Measurements from ENCODE around the gene ZNF202.

The ZNF202 gene

DNA sequence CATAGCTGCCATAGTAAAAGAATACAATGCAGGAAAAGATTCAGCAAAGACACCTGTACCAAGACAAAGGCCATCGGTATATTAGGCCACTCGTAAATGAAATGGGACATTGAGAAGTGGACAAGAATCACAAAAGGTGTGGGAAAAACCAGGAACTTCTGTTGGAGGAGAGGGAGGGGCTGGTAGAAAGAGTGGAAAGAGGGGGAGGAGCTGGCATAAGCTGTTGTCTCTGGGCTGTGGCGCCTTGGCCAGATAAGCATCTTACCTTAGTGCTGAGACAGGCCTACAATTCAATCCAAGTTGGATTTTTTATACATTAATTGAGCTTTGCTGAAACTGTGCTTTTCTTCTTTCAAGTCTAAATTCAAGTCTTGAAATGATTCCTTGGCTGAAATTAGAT is 37.1 kb downstream of the ZNF202 start:
- H3K9me3 ChIP-seq (ENCODE audit: insufficient read depth, low read depth, low read length): no peaks in the 10 kb centered on the region
- no peaks in the 10 kb centered on the region for H3K36me3 ChIP-seq (ENCODE audit: control insufficient read depth in 1 of 2, insufficient read depth in 2 of 2, low read length in 2 of 2)
- no peak overlapping the region for H2BK5ac ChIP-seq (ENCODE audit: low read depth, low read length, poor library complexity)
- H3K4ac ChIP-seq (ENCODE audit: low read depth, low read length): no peak overlapping the region
- no peak for DNase-seq
- H3K27ac ChIP-seq (ENCODE audit: low read depth, low read length): no peak overlapping the region
- no peak overlapping the region for H2BK12ac ChIP-seq (ENCODE audit: low read length)
- no peaks in the 10 kb centered on the region for H3K79me1 ChIP-seq (ENCODE audit: low read length)
- no peak overlapping the region for H3K14ac ChIP-seq (ENCODE audit: low read length)
- no peak overlapping the region for H4K8ac ChIP-seq (ENCODE audit: low read depth, low read length)
- no CpG with 5 or more reads among the region's 3 CpGs for WGBS (ENCODE audit: extremely low coverage, insufficient coverage, insufficient read length)
- H3K9ac ChIP-seq (ENCODE audit: low read length): no peak overlapping the region
- no peaks in the 10 kb centered on the region for H3K79me2 ChIP-seq (ENCODE audit: control insufficient read depth, insufficient read depth, low read length, poor library complexity)
- H4K12ac ChIP-seq (ENCODE audit: low read depth, low read length): no peak overlapping the region
- H3K18ac ChIP-seq (ENCODE audit: low read length): no peak overlapping the region
- no peak overlapping the region for H3K23ac ChIP-seq (ENCODE audit: low read length)
- H2BK120ac ChIP-seq (ENCODE audit: insufficient read depth, low read length, poor library complexity): no peak overlapping the region
- no peak overlapping the region for H3K4me3 ChIP-seq (ENCODE audit: low read depth, low read length)
- no peak overlapping the region for H3K4me2 ChIP-seq (ENCODE audit: low read length)
- H3K27me3 ChIP-seq (ENCODE audit: insufficient read depth, low read length): no peaks in the 10 kb centered on the region
- no peaks in the 10 kb centered on the region for H3K4me1 ChIP-seq (ENCODE audit: control insufficient read depth in 1 of 2, insufficient read depth in 2 of 2, low read length in 2 of 2)
- no peak overlapping the region for H2AFZ ChIP-seq (ENCODE audit: insufficient read depth, low read length, poor library complexity)
- no peak overlapping the region for H2AK5ac ChIP-seq (ENCODE audit: low read length)
- no peak overlapping the region for H4K91ac ChIP-seq (ENCODE audit: low read depth, low read length)

DNA sequence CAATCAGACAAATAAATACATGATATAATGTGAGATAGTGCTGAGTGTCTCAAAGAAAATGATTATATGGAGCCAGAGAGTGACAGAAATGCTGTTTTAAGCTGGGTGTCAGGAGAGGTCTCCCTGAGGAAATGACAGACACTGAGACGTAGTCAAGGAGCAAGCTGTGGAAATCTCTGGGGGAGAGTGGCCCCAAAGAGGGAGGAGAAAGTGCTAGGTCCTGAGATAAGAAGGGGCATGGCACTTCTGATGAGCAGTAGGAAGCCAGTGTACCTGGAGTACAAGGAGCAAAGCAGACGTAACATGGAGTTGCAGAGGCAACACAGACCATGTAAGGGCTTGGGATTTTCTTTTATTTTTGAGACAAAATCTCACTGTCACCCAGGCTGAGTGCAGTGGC is 38.8 kb downstream of the ZNF202 start:
- H2AFZ ChIP-seq (ENCODE audit: insufficient read depth, low read length, poor library complexity): no peak overlapping the region
- no peaks in the 10 kb centered on the region for H3K79me1 ChIP-seq (ENCODE audit: low read length)
- H3K4ac ChIP-seq (ENCODE audit: low read depth, low read length): no peak overlapping the region
- no peak overlapping the region for H3K18ac ChIP-seq (ENCODE audit: low read length)
- H2AK5ac ChIP-seq (ENCODE audit: low read length): no peak overlapping the region
- H3K4me2 ChIP-seq (ENCODE audit: low read length): no peak overlapping the region
- no peaks in the 10 kb centered on the region for H3K4me1 ChIP-seq (ENCODE audit: control insufficient read depth in 1 of 2, insufficient read depth in 2 of 2, low read length in 2 of 2)
- H3K14ac ChIP-seq (ENCODE audit: low read length): no peak overlapping the region
- H3K79me2 ChIP-seq (ENCODE audit: control insufficient read depth, insufficient read depth, low read length, poor library complexity): no peaks in the 10 kb centered on the region
- H4K8ac ChIP-seq (ENCODE audit: low read depth, low read length): no peak overlapping the region
- H3K27ac ChIP-seq (ENCODE audit: low read depth, low read length): no peak overlapping the region
- H4K12ac ChIP-seq (ENCODE audit: low read depth, low read length): no peak overlapping the region
- H3K9ac ChIP-seq (ENCODE audit: low read length): no peak overlapping the region
- no peaks in the 10 kb centered on the region for H3K9me3 ChIP-seq (ENCODE audit: insufficient read depth, low read depth, low read length)
- no peak for DNase-seq
- no peaks in the 10 kb centered on the region for H3K36me3 ChIP-seq (ENCODE audit: control insufficient read depth in 1 of 2, insufficient read depth in 2 of 2, low read length in 2 of 2)
- H2BK120ac ChIP-seq (ENCODE audit: insufficient read depth, low read length, poor library complexity): no peak overlapping the region
- no peak overlapping the region for H4K91ac ChIP-seq (ENCODE audit: low read depth, low read length)
- H2BK5ac ChIP-seq (ENCODE audit: low read depth, low read length, poor library complexity): no peak overlapping the region
- WGBS (ENCODE audit: extremely low coverage, insufficient coverage, insufficient read length): no CpG with 5 or more reads among the region's 2 CpGs
- H3K23ac ChIP-seq (ENCODE audit: low read length): no peak overlapping the region
- no peaks in the 10 kb centered on the region for H3K27me3 ChIP-seq (ENCODE audit: insufficient read depth, low read length)
- H3K4me3 ChIP-seq (ENCODE audit: low read depth, low read length): no peak overlapping the region
- no peak overlapping the region for H2BK12ac ChIP-seq (ENCODE audit: low read length)

DNA sequence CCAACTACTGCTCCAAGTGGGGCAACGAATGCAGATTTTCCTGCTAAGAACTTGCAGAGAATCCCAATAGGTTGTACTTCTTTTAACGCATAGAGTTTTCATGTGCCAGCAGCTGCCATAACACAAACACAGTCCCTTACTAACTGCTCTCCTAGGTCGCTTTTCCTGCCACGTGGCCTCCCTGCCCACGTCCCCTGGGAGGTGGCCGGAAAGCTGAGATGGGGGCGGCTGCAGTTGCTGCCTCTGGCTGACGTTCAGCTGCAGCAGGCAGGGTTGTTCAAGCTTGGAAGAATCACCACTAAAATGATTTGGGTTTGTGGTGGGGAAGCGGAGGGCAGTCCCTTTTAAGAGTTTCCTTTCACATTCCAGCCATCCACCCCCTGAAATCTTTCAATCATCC is 39.3 kb downstream of the ZNF202 start:
- Histone ChIP-seq H2BK12ac (ENCODE audit: low read length) (no peak overlapping the region), H2AFZ (ENCODE audit: insufficient read depth, low read length, poor library complexity) (no peak overlapping the region), H3K4me3 (ENCODE audit: low read depth, low read length) (no peak overlapping the region), H3K79me2 (ENCODE audit: control insufficient read depth, insufficient read depth, low read length, poor library complexity) (no peaks in the 10 kb centered on the region), H3K4me1 (ENCODE audit: control insufficient read depth in 1 of 2, insufficient read depth in 2 of 2, low read length in 2 of 2) (no peaks in the 10 kb centered on the region), H3K4me2 (ENCODE audit: low read length) (no peak overlapping the region), H3K4ac (ENCODE audit: low read depth, low read length) (no peak overlapping the region), H3K9me3 (ENCODE audit: insufficient read depth, low read depth, low read length) (no peaks in the 10 kb centered on the region), H3K79me1 (ENCODE audit: low read length) (no peaks in the 10 kb centered on the region), H2AK5ac (ENCODE audit: low read length) (no peak overlapping the region), H3K36me3 (ENCODE audit: control insufficient read depth in 1 of 2, insufficient read depth in 2 of 2, low read length in 2 of 2) (no peaks in the 10 kb centered on the region), H3K14ac (ENCODE audit: low read length) (no peak overlapping the region), H3K9ac (ENCODE audit: low read length) (no peak overlapping the region), H2BK5ac (ENCODE audit: low read depth, low read length, poor library complexity) (no peak overlapping the region), H4K12ac (ENCODE audit: low read depth, low read length) (no peak overlapping the region), H4K91ac (ENCODE audit: low read depth, low read length) (no peak overlapping the region), H3K23ac (ENCODE audit: low read length) (no peak overlapping the region), H4K8ac (ENCODE audit: low read depth, low read length) (no peak overlapping the region), H3K27ac (ENCODE audit: low read depth, low read length) (no peak overlapping the region), H2BK120ac (ENCODE audit: insufficient read depth, low read length, poor library complexity) (no peak overlapping the region), H3K27me3 (ENCODE audit: insufficient read depth, low read length) (no peaks in the 10 kb centered on the region), H3K18ac (ENCODE audit: low read length) (no peak overlapping the region)
- no CpG with 5 or more reads among the region's 9 CpGs for WGBS (ENCODE audit: extremely low coverage, insufficient coverage, insufficient read length)
- no peak for DNase-seq

- no peak overlapping the region for H4K91ac ChIP-seq (ENCODE audit: low read depth, low read length)
- no peaks in the 10 kb centered on the region for H3K79me1 ChIP-seq (ENCODE audit: low read length)
- H4K12ac ChIP-seq (ENCODE audit: low read depth, low read length): no peak overlapping the region
- H3K79me2 ChIP-seq (ENCODE audit: control insufficient read depth, insufficient read depth, low read length, poor library complexity): no peaks in the 10 kb centered on the region
- H3K4ac ChIP-seq (ENCODE audit: low read depth, low read length): no peak overlapping the region
- H3K36me3 ChIP-seq (ENCODE audit: control insufficient read depth in 1 of 2, insufficient read depth in 2 of 2, low read length in 2 of 2): no peaks in the 10 kb centered on the region
- H3K4me1 ChIP-seq (ENCODE audit: control insufficient read depth in 1 of 2, insufficient read depth in 2 of 2, low read length in 2 of 2): no peaks in the 10 kb centered on the region
- no peak overlapping the region for H3K4me2 ChIP-seq (ENCODE audit: low read length)
- WGBS (ENCODE audit: extremely low coverage, insufficient coverage, insufficient read length): no CpG with 5 or more reads among the region's 3 CpGs
- no peak overlapping the region for H3K23ac ChIP-seq (ENCODE audit: low read length)
- H3K18ac ChIP-seq (ENCODE audit: low read length): no peak overlapping the region
- H2AFZ ChIP-seq (ENCODE audit: insufficient read depth, low read length, poor library complexity): no peak overlapping the region
- H3K4me3 ChIP-seq (ENCODE audit: low read depth, low read length): no peak overlapping the region
- H2BK12ac ChIP-seq (ENCODE audit: low read length): no peak overlapping the region
- no peak overlapping the region for H2BK5ac ChIP-seq (ENCODE audit: low read depth, low read length, poor library complexity)
- no peak overlapping the region for H3K14ac ChIP-seq (ENCODE audit: low read length)
- no peak overlapping the region for H3K27ac ChIP-seq (ENCODE audit: low read depth, low read length)
- no peak overlapping the region for H2BK120ac ChIP-seq (ENCODE audit: insufficient read depth, low read length, poor library complexity)
- DNase-seq: peak in 1 of 2 donors; percentile 23
- no peak overlapping the region for H3K9ac ChIP-seq (ENCODE audit: low read length)
- H2AK5ac ChIP-seq (ENCODE audit: low read length): no peak overlapping the region
- no peaks in the 10 kb centered on the region for H3K27me3 ChIP-seq (ENCODE audit: insufficient read depth, low read length)
- H4K8ac ChIP-seq (ENCODE audit: low read depth, low read length): no peak overlapping the region
- no peaks in the 10 kb centered on the region for H3K9me3 ChIP-seq (ENCODE audit: insufficient read depth, low read depth, low read length)
Observed at GRCh38 chr11:123700772-123701171, 40.7 kb downstream of the ZNF202 start.

Measured in trophoblast cell (in vitro differentiated cells and primary cell).